Right hindlimb (tissue), 1 donor: ENCODE measurements around the gene VSTM1.
"Not testable (repeated sequence)": the region's sequence is repeated elsewhere in the genome, so short reads cannot be mapped to it uniquely, and the experiment has no call there.

Experiments used
- DNase-seq: peaks from one replicate; pipeline ENCODE4 v3.0.0-alpha.2; 2018

The VSTM1 gene, protein sequence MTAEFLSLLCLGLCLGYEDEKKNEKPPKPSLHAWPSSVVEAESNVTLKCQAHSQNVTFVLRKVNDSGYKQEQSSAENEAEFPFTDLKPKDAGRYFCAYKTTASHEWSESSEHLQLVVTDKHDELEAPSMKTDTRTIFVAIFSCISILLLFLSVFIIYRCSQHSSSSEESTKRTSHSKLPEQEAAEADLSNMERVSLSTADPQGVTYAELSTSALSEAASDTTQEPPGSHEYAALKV

DNA sequence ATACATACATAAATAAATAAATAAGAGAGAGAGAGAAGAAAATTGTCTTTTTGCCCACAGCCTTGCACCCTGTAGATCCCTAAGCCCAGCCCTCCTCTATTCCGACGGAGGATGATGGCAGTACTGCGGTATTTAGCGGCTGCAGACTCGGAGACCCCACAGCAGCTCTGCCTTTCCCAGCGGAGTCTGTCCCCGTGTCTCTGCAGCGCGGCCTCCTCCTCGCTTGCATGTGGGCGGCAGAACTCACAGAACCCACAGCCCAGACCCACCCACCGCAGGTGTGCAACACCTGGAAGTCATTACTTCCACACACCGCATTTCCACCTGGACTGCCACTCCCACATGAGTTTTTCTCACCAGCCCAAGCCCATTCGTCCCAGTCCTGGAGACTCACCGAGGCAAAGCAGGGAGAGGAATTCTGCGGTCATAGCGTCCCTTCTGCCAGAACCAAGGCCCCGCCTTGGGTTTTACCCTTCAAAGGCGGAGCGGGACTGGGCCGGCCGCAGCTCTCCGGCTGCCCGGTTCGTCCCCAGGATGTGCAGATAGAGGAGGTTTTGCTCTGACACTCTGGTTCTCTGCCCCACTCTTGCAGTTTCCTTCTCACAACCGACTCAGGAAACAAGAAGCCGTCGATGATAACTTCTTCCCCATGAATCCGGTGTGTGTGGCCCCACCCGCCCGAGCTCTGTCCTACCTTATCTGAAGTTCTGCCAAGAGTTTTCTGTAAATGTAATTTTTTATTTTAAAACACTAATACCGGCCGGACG is at the start of gene VSTM1:
Gene VSTM1, minus strand, starts transcription at position 548 of the 767 bp plus-strand sequence. Its CDS starts 120 bp downstream, at position 428.
- no peak for DNase-seq

DNA sequence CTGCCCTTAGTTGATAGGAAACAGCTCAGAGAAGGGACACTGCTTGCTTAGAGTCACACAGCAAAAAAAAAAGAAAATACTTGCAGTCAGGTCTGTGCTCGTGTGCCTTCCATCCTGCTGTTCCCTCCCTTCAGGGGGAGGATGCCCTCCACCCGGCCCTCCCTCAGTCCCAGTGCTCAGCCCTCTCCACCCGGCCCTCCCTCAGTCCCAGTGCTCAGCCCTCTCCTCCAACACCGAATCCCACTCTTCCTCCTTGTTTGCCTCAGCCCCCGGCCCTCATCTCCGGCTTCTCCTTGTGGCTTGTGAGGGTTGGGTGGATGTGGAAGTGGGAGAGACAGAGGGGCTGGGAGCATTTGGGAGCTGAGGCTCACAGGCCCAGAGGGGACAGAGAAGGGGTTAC is 46.0 kb upstream of the VSTM1 start:
- DNase-seq = no peak

DNA sequence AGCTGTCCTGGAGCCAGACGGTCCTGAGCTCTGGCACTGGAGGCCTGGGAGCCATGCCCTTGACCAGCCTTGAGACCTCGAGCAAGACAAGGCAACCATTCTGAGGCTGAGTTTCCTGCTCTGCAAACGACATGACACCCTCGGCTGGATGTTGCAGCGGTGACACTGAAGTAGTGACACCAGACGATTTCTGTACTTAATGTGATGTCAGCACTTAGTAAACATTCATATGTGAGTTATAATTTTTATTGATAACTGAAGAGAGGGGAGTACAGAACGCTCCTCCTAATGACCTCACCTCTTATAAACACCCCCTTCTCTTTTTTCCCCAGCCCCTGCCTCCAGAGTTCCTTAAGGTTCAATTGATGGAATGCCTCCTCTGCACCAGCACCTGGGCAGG is 44.8 kb upstream of the VSTM1 start:
- no peak for DNase-seq

DNA sequence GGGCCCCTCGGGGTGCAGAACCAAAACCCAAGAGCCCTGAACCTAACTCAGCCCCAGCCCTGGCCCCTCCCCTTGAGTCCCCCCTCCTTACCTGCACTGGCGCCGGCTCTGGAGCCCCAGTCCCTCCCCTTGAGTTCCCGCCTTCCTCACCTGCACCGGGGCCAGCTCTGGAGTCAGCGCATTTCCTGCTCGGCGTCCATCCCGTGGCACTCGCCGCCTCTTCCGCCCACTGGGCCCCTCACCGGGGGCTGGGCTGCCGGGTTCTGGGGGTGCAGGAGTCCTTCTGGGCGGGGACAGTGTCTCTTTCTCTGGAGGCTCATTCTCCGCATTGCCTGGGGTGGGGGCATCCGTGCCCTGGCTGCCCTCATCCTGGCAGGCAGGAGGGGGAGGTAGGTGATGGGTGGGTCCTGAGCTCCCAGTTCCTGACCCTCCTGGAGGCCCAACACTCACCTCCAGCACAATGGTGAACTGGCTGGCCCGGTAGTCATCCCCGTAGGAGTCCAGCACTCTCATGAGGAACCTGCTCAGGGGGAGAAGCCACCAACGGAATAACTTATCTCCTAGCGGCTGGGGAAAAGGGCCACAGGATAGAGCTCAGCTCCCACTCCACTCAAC is 44.3 kb upstream of the VSTM1 start:
- peak; percentile 14 for DNase-seq

DNA sequence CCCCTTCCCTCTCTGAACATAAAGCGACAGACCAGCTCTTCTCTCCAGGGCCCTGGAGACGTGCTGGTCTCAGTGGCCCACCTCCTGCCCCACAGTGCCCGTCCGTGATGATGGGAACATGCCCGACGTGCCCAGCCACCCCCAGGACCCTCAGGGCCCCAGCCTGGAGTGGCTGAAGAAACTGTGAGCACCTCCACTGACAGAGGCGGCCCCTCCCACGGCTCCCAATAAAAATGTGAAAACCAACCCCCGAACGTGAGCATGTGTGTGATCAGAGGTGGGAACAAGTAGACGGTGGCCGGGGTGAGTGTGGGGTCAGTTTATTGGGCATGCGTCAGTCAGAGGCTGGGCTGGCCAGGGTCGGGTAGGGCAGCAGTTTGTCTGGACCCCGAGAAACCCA is 43.0 kb upstream of the VSTM1 start:
- peak; percentile 13 for DNase-seq

DNA sequence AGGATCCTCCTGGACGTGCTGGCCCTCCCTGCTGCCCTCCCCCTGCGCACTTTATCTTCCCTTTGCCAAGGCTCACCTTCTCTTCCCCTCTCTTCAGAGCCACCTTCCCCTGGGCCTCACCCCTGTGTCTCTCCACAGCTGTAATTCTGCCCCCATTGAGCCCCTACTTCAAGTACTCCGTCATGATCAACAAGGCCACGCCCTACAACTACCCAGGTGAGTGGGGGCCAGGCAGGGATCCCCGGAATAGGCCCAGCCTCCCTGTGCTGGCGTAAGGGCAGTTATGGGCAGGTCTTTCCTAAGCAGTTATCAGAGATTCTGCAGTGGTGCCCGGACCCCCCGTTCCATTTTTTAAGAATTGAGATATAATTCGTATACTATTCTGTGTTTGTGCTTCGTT is 42.1 kb upstream of the VSTM1 start:
- DNase-seq = peak; percentile 19

DNA sequence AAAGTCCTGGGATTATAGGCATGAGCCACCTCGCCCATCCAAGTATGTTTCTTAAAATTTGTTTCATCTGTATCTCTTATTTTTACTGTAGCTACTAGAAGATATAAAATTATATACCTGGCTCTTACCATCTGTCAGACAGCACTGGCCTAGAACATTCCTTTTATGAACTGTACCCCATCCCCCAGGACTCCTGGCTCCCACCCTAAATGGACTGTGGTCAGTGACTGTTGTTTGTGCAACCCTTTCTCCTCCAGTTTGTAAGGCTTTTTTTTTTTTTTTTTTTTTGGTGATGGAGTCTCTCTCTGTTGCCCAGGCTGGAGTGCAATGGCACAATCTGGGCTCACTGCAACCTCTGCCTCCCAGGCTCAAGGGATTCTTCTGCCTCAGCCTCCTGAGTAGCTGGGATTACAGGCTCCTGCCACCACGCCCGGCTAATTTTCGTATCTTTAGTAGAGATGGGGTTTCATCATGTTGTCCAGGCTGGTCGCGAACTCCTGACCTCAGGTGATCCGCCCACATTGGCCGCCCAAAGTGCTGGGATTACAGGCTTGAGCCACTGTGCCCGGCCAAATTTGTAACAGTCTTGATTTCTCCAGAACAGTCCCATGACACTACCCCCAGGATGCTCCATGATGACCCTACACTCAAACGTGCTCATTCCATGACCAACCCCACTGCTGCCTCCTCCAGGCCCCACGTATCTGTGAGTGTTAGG is 41.5 kb upstream of the VSTM1 start:
- peak; percentile 9 for DNase-seq

DNA sequence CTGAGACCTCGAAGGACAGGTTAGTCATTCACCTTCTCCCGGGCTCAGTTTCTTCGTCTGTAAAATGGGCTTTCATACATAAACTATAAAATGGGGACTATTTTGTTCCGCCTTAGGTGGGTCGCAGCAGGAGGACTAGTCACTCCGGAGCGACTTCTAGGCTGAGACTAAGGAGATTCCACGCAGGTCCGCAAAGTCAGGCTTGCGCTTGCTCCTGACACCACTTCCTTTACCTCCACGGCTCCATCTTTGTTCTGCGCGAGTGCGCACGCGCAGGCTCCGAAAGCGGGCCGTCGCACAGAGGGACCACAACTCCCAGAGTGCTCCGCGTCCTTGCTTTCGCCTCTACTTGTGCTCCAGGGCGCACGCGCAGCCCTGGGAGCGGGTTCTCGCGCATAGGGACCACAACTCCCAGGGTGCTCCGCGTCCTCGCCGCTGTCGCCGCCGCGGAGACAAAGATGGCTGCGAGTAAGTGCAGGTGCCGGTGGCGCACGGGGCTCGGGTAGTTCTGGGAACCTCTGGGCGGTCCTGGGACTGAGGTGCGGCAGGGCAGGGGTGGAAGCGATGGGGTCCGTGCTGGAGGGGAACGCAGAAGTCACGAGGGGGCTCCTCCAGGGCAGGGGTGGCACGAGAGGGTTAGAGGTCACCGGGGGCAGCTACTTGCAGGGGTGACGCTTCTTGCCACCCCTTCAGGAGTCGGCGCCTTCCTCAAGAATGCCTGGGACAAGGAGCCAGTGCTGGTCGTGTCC is 38.9 kb upstream of the VSTM1 start, which contains the start of gene NDUFA3:
Gene NDUFA3, plus strand, starts transcription at position 435 of the 749 bp plus-strand sequence. Its CDS starts 24 bp downstream, at position 459.
- peak; percentile 98 for DNase-seq

DNA sequence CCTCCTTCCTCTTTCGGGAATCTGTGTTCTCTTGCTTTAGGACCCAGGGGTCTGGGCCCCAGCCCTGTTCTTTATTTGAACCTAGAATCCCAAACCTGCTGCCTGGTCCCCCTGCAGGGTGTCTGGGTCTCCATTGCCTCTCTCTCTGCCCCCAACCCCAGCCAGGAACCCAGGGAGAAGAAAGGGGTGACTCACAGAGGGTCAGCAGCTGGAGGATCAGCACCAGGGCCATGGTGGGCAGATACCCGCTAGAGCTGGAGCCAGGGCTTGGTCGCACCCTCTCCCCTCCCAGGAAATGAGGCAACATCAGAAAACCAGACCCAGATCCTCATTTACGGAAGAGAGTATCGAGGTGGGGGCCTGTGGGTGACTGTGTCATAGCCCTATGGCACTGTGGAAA is 36.9 kb upstream of the VSTM1 start, which contains the start of gene OSCAR:
Gene OSCAR, minus strand, starts transcription at position 243 of the 400 bp plus-strand sequence. Its CDS starts 11 bp downstream, at position 232.
- no peak for DNase-seq

DNA sequence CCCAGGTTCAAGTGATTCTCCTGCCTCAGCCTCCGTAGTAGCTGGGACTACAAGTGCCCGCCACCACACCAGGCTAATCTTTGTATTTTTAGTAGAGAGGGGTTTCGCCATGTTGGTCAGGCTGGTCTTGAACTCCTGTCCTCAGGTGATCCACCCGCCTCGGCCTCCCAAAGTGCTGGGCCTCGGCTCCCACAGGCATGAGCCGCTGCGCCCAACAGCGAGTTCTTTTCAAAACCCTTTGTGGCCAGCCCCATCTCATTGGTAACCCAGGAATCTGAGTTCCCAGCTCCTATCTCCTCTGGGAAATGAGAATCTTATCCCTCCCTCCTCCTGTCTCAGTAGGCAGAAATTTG is 36.2 kb upstream of the VSTM1 start:
- DNase-seq = not testable (repeated sequence)

DNA sequence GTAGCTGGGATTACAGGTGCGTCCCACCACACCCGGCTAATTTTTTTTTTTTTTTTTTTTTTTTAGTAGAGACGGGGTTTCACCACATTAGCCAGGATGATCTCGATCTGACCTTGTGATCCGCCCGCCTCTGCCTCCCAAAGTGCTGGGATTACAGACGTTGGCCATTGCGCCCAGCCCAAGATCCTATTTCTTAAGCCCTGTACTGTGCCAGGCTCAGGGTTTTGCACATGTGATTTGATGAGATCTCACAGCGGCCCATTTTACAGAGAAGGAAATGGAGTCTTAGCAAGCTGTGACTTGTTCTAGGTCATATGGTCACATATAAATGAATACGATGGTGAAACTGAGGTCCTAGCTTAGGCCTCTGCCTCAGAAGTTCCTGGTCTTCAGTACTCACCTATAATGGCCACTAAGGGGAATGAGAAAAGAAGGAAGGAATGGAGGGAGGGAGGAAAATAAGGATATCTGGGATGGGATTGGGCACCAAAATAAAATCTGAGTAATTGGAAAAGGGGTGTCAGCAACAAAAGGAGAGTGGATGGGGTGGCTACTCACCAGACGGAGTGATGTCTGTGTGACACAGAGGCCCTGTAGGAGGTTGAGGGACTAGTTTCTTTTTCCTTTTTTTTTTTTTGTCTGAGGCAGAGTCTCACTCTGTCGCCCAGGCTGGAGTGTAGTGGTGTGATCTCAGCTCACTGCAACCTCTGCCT is 35.6 kb upstream of the VSTM1 start:
- no peak for DNase-seq

DNA sequence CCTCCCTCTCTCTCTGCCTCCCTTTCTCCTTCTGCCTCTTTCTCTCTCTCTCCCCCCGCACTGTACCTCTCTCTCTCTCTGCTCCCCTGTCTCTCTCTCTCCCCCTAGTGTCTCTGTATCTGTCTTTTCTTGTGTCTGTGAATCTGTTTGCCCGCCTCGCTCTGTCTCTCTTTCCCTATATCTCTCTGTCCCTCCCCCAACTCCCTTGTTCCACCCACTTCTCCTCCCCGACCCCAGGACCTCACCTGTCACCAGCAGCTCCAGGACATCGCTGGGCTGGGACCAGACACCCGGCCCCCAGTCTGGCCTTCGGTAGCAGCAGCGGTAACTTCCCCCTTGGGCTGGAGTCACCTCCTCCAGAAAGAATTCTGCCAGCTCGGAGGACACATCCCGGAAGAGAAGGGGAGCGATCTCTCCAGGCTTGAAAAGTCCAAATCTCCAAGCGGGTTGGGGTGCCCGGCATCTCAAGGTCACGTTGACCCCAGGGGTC is 33.0 kb upstream of the VSTM1 start:
- no peak for DNase-seq

DNA sequence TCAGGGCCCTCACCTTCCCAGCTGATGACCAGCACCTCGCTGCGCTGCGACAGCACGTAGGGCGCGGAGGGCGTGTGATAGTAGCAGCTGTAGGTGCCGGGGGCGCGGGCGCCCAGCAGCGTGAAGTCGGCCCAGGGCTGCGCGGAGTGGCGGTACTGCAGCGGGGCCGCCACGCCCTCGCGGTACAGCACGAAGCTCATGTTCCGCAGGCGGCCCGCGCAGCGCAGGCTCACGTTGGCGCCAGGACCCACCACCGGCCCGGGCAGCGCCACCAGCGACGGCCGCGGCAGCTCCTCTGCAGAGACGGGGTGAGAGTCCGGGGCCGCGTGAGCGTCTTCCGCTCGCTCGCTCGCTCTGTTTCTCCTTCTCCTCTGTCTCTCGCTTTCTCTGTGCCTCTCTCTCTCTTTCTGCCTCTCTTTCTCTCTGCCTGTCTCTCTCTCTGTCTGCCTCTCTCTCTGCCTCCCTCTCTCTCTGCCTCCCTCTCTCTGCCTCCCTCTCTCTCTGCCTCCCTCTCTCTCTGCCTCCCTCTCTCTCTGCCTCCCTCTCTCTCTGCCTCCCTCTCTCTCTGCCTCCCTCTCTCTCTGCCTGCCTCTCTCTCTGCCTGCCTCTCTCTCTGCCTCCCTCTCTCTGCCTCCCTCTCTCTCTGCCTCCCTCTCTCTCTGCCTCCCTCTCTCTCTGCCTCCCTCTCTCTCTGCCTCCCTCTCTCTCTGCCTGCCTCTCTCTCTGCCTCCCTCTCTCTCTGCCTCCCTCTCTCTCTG is 32.3 kb upstream of the VSTM1 start:
- peak; percentile 62 for DNase-seq

DNA sequence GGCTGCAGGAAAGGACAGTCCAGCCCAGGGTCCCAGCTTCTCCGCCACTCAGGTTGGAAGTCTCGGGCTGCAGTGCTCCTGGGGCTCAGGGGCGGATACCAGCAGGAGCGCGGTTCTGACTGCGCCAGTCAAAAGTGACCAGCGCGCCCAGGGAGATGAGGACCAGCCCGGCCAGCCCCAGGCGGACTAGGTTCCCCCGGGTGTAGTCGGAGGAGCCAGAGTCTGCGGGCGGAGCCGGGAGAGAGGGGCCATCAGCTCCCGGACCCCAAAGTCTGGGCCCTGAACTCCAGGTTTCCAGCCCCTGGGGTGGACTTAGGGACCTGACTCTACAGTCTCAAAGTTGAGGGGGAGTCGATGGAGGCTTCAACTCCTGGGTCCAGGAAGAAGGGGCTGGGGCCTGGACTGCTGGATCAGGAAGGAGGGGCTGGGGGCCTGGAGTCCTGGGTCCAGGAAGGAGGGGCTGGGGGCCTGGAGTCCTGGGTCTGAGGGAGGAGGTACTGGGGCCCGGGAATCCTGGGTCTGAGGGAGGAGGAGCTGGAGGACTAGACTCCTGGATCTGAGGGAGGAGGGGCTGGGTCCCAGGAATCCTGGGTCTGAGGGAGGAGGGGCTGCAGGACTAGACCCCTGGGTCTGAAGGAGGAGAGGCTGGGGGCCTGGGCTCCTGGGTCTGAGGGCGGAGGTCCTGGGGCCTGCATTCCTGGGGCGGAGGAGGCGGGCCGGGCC is 31.6 kb upstream of the VSTM1 start:
- DNase-seq = no peak

DNA sequence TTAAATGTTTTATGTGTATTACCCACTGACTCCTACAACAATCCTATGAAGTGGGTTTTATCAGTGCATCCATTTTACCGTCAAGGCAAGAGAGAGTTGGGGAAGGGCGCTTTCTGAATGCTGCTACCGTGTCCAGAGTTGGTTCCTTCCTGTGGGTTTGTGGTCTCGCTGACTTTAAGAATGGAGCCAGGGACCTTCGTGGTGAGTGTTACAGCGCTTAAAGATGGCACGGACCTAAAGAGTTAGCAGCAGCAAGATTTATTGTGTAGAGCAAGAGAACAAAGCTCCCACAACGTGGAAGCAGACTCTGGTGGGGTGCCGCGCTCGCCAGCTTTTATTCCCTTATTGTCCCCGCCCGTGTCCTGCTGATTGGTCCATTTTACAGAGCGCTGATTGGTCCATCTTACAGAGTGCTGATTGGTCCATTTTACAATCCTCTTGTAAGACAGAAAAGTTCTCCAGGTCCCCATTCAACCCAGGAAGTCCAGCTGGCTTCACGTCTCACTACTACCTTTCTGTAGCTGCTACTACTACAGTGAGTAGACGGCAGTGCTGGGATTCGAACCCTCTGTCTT is 30.8 kb upstream of the VSTM1 start:
- no peak for DNase-seq

DNA sequence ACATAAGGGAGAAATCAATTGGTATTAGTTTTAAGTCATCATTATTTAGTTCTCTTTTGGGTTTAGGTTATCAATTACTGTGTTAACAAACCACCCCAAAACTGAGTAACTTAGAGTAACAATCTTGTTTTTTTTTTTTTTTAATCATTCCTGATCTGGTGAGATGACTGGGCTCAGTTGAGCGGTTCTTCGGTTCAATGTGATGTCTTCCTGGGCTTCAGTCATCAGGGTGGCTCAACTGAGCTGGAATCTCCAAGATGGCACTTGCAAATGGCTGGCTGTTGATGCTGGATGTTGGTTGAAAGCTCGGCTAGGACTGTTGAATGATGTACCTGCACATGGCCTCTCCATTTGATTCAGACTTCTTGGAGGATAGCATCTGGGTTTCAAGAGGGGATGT is 20.7 kb upstream of the VSTM1 start:
- DNase-seq = no peak

DNA sequence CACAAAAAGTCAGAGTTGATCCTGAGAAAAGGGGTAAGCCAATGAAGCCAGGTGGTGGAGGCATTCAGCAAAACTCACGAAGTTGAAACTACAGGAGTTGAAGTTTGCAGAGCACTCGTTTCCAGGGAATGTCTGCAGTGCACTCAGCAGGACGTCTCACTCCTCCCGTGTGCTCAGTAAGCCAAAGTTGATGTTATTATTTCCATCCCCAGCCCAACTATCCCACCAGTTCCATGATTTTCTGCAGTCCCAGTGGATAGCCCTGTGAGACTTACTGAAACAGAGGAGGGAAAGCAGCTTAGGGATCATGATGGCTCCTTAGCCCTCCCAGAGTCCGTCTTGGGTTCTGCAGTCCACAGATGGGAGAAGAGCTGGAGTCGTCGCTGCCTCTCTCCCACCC is 17.3 kb upstream of the VSTM1 start, which contains the start of gene TARM1:
Gene TARM1, minus strand, starts transcription at position 334 of the 400 bp plus-strand sequence. Its CDS starts 25 bp downstream, at position 309.
- DNase-seq = no peak

DNA sequence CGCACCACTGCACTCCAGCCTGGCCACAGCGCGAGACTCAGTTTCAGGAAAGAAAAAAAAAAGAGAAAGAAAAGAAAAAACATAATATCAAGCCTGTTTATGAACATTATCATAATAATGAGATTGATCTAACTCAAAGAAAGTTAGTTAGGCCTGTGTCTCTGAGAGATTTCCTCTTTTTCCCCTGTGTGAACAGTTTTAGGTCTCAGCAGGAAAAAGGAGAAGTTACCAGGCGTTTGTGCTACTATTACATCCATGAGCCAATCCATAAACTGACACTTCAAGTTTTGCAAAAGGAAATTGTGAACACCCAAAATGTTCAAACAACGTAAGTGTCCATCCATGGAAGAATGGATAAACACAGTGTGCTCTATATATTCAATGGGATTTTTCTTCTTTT is 13.6 kb upstream of the VSTM1 start:
- no peak for DNase-seq

DNA sequence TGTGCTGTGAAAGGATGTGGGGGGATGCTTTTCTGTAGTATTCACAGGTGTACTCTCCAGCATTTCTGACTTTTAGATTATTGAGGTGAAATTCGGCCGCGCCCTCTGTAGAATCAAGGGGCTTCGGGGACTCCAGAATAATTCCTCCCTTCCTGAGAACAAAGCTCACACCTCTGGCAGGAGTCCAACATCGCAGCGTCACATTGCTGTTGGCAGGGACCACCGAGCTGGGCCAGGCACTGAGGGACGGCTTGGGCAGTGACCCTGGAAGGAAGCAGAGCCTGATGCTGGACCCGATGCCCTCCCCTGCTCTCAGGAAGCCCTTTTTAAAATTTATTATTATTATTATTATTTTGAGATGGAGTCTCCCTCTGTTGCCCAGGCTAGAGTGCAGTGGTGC is 11.2 kb upstream of the VSTM1 start:
- DNase-seq = no peak

DNA sequence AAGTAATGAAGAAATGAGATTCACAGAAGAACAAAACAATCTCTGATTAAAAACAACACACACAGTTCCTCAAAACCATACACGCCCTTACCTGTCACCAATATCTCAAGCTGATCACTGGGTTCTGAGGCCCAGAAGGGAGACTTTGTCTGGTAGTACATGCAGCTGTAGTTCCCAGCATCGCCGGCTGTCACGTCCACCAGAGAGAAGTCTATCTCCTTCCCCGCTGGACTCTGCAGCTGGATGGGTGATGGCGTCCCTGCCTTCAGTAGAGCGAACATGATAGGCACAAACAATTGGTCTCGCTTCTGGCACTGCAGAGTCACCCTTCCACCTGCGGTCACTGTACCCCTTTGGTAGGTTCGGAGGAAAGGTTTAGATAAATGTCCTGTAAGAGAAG is 10.1 kb upstream of the VSTM1 start:
- DNase-seq = no peak
